ENCODE results near the gene ULBP2.

GRCh38 chr6:149899926-149900619 lies 41.7 kb upstream of the ULBP2 start:
- TF ChIP-seq CTCF (conservative IDR thresholded peaks at IDR 0.05), result no peak
- TF ChIP-seq ZFX (IDR thresholded peaks at IDR 0.05), result no peak

Measured in C4-2B (cell line).